Lower lobe of right lung (tissue), 2 donors: ENCODE results near the gene VAV2. TPM values are rescaled to one million over a fixed set of nuclear protein-coding genes. Genes with fewer than 3 reads are reported as not detected.

Experiments used
- ATAC-seq, 2 donors: fragments of 200-7000 bp; cut with Tn5 transposase; one replicate each; pipeline ENCODE4 v1.9.1; 2020 to 2022; ENCODE audit warnings: mild to moderate bottlenecking in 2 of 2, moderate library complexity in 2 of 2
- DNase-seq: peaks from one replicate; pipeline ENCODE4 v3.0.0-alpha.2; 2020
- H3K27ac ChIP-seq: fragments of 200-600 bp; one replicate; pipeline ENCODE4 v1.8.0; 2022
- H3K27me3 ChIP-seq: fragments of 200-600 bp; one replicate; pipeline ENCODE4 v1.8.0; 2022; ENCODE audit warnings: low read depth
- H3K36me3 ChIP-seq: fragments of 200-600 bp; one replicate; pipeline ENCODE4 v1.8.0; 2022; ENCODE audit warnings: mild to moderate bottlenecking
- H3K4me1 ChIP-seq: fragments of 200-600 bp; one replicate; pipeline ENCODE4 v1.8.0; 2022
- H3K4me3 ChIP-seq: fragments of 200-600 bp; one replicate; pipeline ENCODE4 v1.8.0; 2022; ENCODE audit warnings: mild to moderate bottlenecking
- H3K9me3 ChIP-seq: fragments of 200-600 bp; one replicate; pipeline ENCODE4 v1.8.0; 2022
- CTCF ChIP-seq: fragments of 200-600 bp; IDR thresholded peaks from one replicate; pipeline ENCODE4 v1.8.0; 2022; ENCODE audit warnings: antibody characterized with exemption, mild to moderate bottlenecking
- intact Hi-C: fragments of 100-400 bp; cut with DNase I; formaldehyde crosslinking; loops from one replicate; pipeline ENCODE4 v1.11.0; 2022
- total RNA-seq: library from RNA; stranded (reverse); fragmentation: NEBNext Ultra II Directional; extraction: Animal tissue kit (Norgen Biotek cat#: 25700); gene quantifications from one replicate; pipeline ENCODE4 v1.2.1, GENCODE V29; 2021
- donor health status: DM: no; HTN: yes; CAD: no; lungs with severe emphysema.

VAV2 gene
- total RNA-seq, 1 donor from 2014 or later = 26.9 TPM

GRCh38 chr9:133849110-133849670 is 142.9 kb downstream of the VAV2 start:
- intact Hi-C loops = no loop called here
- H3K4me3 ChIP-seq = no peak overlapping the region
- no peaks in the 10 kb centered on the region for H3K36me3 ChIP-seq
- no peak for DNase-seq
- peaks cover 24% of the 10 kb centered on the region for H3K4me1 ChIP-seq
- ATAC-seq = no peak
- no peak for TF ChIP-seq CTCF
- H3K27me3 ChIP-seq = no peaks in the 10 kb centered on the region
- H3K9me3 ChIP-seq = no peaks in the 10 kb centered on the region
- no peak overlapping the region for H3K27ac ChIP-seq

GRCh38 chr9:133848471-133849109 is 143.5 kb downstream of the VAV2 start:
- intact Hi-C loops = no loop called here

GRCh38 chr9:133846483-133847090 is 145.5 kb downstream of the VAV2 start:
- no peaks in the 10 kb centered on the region for H3K36me3 ChIP-seq
- H3K9me3 ChIP-seq = no peaks in the 10 kb centered on the region
- H3K27ac ChIP-seq = peak overlapping the region; percentile 82
- intact Hi-C loops = no loop called here
- no peak for DNase-seq
- no peak overlapping the region for H3K4me3 ChIP-seq
- no peak for TF ChIP-seq CTCF
- H3K27me3 ChIP-seq = no peaks in the 10 kb centered on the region
- ATAC-seq = no peak
- peaks cover 25% of the 10 kb centered on the region for H3K4me1 ChIP-seq

More at GRCh38 chr9:133848471-133849109, 143.5 kb downstream of the VAV2 start:
- no peaks in the 10 kb centered on the region for H3K27me3 ChIP-seq
- DNase-seq (no peak), ATAC-seq (no peak)
- no peaks in the 10 kb centered on the region for H3K36me3 ChIP-seq
- no peak overlapping the region for H3K27ac ChIP-seq
- no peak overlapping the region for H3K4me3 ChIP-seq
- no peaks in the 10 kb centered on the region for H3K9me3 ChIP-seq
- TF ChIP-seq CTCF = no peak
- H3K4me1 ChIP-seq = peaks cover 25% of the 10 kb centered on the region

- H3K27ac ChIP-seq = peak overlapping the region; percentile 82
Observed at GRCh38 chr9:133845440-133845839, 146.7 kb downstream of the VAV2 start.

GRCh38 chr9:133844881-133845410 is 147.2 kb downstream of the VAV2 start:
- Histone ChIP-seq H3K36me3 (no peaks in the 10 kb centered on the region), H3K9me3 (no peaks in the 10 kb centered on the region), H3K27me3 (no peaks in the 10 kb centered on the region), H3K4me3 (peak overlapping the region; percentile 30), H3K4me1 (peaks cover 27% of the 10 kb centered on the region), H3K27ac (peak overlapping the region; percentile 82)
- intact Hi-C loops = no loop called here
- TF ChIP-seq CTCF = no peak
- ATAC-seq = peak; percentile 4 to 32
- no peak for DNase-seq

More at GRCh38 chr9:133845440-133845839, 146.7 kb downstream of the VAV2 start:
- Histone ChIP-seq H3K4me1 (peaks cover 25% of the 10 kb centered on the region), H3K27me3 (no peaks in the 10 kb centered on the region), H3K4me3 (peak overlapping the region; percentile 30), H3K36me3 (no peaks in the 10 kb centered on the region), H3K9me3 (no peaks in the 10 kb centered on the region)
- TF ChIP-seq CTCF = no peak
- ATAC-seq (peak; percentile 81 to 82), DNase-seq (peak; percentile 83)
- intact Hi-C loops = no loop called here
